Measurements from ENCODE around the gene ADAMTS7. TPM values are rescaled to one million over a fixed set of nuclear protein-coding genes. Genes with fewer than 3 reads are reported as not detected.
"Not testable (repeated sequence)": the region's sequence is repeated elsewhere in the genome, so short reads cannot be mapped to it uniquely, and the experiment has no call there.

The ADAMTS7 gene
- total RNA-seq, 1 experiment from 2014 or later = 23.1 TPM

GRCh38 chr15:78736286-78736685 lies 75.0 kb downstream of the ADAMTS7 start:
- Mint-ChIP-seq H3K27me3 (ENCODE audit: low read depth) (peaks cover 23% of the 10 kb centered on the region), H3K4me1 (peaks cover 11 to 34% of the 10 kb centered on the region in 2 experiments)
- WGBS (ENCODE audit: extremely low coverage, insufficient read length, low lambda C conversion rate) = no CpG with 5 or more reads among the region's 4 CpGs
- H3K14ac ChIP-seq (ENCODE audit: insufficient read depth, low read length); H2BK12ac ChIP-seq (ENCODE audit: insufficient read length, low read depth, low read length); H2BK5ac ChIP-seq (ENCODE audit: insufficient read length, low read length); H4K8ac ChIP-seq (replicated peaks; ENCODE audit: insufficient read length, low read depth, low read length); H4K91ac ChIP-seq (ENCODE audit: insufficient read length, low read depth, low read length); H4K5ac ChIP-seq (ENCODE audit: insufficient read length, low read depth, low read length); H3K9ac ChIP-seq (ENCODE audit: extremely low read depth, insufficient read length, low read length); H3K56ac ChIP-seq (ENCODE audit: insufficient read length, low read depth, low read length); H3K18ac ChIP-seq (ENCODE audit: insufficient read length, low read depth, low read length); H3K23me2 ChIP-seq (ENCODE audit: insufficient read length, low read depth, low read length, poor library complexity, severe bottlenecking); H3K9me3 Mint-ChIP-seq; H3K36me3 Mint-ChIP-seq (ENCODE audit: insufficient read depth in 1 of 3, low read depth in 3 of 3); H4K20me1 ChIP-seq (ENCODE audit: control insufficient read depth, insufficient read depth, insufficient read length); H3K79me2 ChIP-seq (ENCODE audit: insufficient read depth, low read length); H3K27ac ChIP-seq (ENCODE audit: insufficient read length, low read depth, low read length); H3K4ac ChIP-seq (ENCODE audit: low read depth, low read length); H2AK5ac ChIP-seq (ENCODE audit: insufficient read length, low read length); H2BK20ac ChIP-seq (ENCODE audit: low read depth, low read length, poor library complexity, severe bottlenecking); H3K27ac Mint-ChIP-seq; H3K79me1 ChIP-seq (ENCODE audit: insufficient read depth, low read depth, low read length, poor library complexity, severe bottlenecking); H3T11ph ChIP-seq (ENCODE audit: low read length); H3K4me3 Mint-ChIP-seq; H3K4me2 ChIP-seq (ENCODE audit: insufficient read depth, insufficient read length, low read length); H2BK120ac ChIP-seq (ENCODE audit: low read depth, low read length, poor library complexity, severe bottlenecking); DNase-seq; H3K23ac ChIP-seq (ENCODE audit: insufficient read length, low read depth, low read length); H3K27me3 ChIP-seq (ENCODE audit: insufficient read depth, low read length); H2BK15ac ChIP-seq (ENCODE audit: low read depth, low read length); H3K9me3 ChIP-seq (ENCODE audit: control insufficient read depth, low read depth, low read length); H2AFZ ChIP-seq (ENCODE audit: low read length); H3K4me1 ChIP-seq (ENCODE audit: insufficient read depth, low read length): not testable (repeated sequence)
- peak; percentile 34; the same call in 2 of the 3 replicates for TF ChIP-seq CTCF (conservative IDR thresholded peaks at IDR 0.05)
